CD4-positive, alpha-beta T cell treated with Interleukin-15 for 4 hours (primary cell): ENCODE data around the gene AHSG.
"Not testable (repeated sequence)": the region's sequence is repeated elsewhere in the genome, so short reads cannot be mapped to it uniquely, and the experiment has no call there.

Experiments used
- DNase-seq: peaks from one replicate; pipeline ENCODE4 v3.0.0-alpha.2; 2020; ENCODE audit warnings: low spot score

The AHSG gene, protein sequence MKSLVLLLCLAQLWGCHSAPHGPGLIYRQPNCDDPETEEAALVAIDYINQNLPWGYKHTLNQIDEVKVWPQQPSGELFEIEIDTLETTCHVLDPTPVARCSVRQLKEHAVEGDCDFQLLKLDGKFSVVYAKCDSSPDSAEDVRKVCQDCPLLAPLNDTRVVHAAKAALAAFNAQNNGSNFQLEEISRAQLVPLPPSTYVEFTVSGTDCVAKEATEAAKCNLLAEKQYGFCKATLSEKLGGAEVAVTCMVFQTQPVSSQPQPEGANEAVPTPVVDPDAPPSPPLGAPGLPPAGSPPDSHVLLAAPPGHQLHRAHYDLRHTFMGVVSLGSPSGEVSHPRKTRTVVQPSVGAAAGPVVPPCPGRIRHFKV

DNA sequence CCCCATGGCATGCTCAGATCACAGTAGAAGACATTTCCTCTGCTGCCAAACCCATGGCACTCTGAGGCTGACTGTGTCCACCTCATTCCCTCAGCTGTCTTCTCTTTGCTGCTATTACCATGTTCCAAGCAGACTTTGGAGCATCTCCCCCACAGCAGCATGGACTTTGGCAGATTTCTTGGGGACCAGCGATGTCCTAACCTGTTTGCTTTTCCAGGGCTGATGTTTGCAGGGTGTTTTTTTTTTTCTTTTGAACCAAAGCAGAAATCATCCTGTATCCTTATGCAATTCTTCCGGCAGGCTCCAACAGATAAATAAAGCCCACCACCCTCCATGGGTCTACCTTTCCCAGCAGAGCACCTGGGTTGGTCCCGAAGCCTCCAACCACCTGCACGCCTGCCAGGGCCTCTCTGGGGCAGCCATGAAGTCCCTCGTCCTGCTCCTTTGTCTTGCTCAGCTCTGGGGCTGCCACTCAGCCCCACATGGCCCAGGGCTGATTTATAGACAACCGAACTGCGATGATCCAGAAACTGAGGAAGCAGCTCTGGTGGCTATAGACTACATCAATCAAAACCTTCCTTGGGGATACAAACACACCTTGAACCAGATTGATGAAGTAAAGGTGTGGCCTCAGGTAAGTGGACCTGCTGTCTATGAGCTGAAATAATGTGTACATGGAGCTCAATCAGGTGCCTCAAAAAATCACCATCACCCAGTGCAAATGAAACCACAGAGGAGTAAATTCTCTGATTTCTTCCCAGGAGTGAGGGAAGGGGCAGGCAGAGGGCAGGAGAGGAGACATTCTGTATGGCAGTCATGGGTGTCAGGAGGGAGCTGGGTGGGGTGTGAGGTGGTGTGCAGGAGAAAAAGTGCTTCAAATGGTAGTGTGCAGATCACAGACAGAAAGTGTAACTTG lies at the start of gene AHSG:
AHSG (plus strand) TSS at position 340 of the 916 bp plus-strand sequence; CDS start at position 422, 82 bp downstream.
- no peak for DNase-seq

DNA sequence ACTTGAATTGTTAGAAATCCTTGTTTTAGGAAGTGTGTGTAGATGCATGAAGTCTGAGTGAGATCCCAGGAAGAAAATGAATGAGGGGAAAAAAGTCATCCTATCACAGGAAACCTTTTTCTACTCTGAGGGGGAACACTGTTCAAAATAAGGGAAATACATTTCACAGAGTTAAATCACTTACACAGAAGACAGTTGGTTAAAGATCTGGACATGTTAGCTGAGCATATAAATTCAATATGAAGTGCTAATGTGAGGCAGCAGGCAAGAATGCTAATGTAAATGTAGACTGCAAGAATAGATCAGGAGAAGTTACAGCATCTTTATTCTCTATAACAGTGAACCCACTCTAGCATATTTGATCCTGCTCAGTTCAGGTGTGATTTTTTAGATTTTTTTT lies 48.3 kb upstream of the AHSG start:
- DNase-seq: no peak

GRCh38 chr3:186566772-186567071 lies 46.1 kb upstream of the AHSG start:
- DNase-seq: no peak

GRCh38 chr3:186567072-186567921 lies 45.6 kb upstream of the AHSG start, which contains the start of gene TBCCD1:
Gene TBCCD1 (minus strand): TSS chr3:186567339. CDS start chr3:186564329, 3,010 bp downstream.
- DNase-seq: peak; percentile 97

DNA sequence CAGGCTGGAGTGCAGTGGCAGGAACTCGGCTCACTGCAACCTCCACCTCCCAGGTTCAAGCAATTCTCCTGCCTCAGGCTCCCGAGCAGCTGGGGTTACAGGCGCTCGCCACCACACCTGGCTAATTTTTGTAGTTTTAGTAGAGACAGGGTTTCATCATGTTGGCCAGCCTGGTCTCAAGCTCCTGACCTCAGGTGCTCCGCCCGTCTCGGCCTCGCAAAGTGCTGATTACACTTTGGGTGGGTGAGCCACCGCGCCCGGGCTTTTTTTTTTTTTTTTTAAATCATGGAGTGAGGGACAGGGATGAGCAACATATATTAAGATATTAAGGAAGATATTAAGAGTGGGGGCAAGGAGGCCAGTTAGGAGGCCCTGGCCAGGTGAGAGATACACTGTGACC lies 43.5 kb upstream of the AHSG start:
- not testable (repeated sequence) for DNase-seq

- DNase-seq: no peak
These were observed 43.1 kb upstream of the AHSG start for GRCh38 chr3:186569779-186570095.

GRCh38 chr3:186570096-186570940 lies 42.5 kb upstream of the AHSG start, which contains the start of gene DNAJB11:
Gene DNAJB11 (plus strand): TSS chr3:186570720. CDS start chr3:186570898, 178 bp downstream.
- DNase-seq: peak; percentile 99

- no peak for DNase-seq
These were observed 41.8 kb upstream of the AHSG start for GRCh38 chr3:186570941-186571643.

DNA sequence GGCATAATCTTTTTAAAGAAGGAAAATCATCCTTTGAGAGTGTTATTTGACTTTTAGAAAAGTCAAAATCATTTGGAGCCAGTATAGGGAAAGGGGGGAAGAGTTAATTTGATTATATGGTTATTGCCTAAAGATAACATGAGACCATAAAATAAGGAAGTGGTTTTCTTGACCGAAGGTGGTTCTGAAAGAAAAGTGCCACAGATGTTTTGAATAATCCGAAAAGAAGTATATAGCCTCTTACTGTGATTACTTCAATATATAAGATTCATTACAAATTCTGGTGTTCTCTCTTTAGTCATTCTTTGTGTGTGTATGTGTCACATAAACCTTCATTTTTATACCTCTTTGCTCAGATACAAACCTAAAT lies 41.2 kb upstream of the AHSG start:
- DNase-seq: no peak

DNA sequence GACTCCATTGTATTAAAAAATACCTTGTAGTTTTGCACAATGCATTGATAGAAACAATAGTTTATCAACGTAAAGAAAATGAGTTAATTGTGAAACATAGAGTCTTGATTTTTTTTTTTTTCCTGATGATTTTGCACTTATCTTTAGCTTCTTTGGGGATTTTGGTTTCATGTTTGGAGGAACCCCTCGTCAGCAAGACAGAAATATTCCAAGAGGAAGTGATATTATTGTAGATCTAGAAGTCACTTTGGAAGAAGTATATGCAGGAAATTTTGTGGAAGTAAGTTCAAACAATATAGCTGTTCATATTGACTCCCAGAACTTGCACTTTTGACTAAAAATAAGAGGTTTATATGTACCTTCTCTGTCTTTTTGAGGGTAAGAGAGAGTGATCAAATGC lies 35.3 kb upstream of the AHSG start:
- DNase-seq: no peak

GRCh38 chr3:186580785-186581184 lies 32.1 kb upstream of the AHSG start:
- no peak for DNase-seq

- DNase-seq: no peak
These were observed 30.3 kb upstream of the AHSG start for GRCh38 chr3:186582541-186582940.

DNA sequence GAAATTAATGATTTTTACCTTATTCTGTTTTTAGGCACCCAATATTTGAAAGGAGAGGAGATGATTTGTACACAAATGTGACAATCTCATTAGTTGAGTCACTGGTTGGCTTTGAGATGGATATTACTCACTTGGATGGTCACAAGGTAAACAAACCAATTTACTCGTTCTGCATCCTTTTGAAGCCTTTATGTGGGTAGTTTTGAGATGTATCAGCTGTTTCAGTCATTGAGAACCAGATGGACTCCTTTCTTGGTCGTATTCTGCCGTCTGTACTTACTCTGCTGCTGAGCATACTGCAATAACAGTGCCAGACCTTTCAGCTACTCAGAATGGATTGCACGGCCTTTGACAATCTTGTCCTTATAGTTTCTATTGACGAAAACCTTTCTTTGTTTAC lies 29.0 kb upstream of the AHSG start:
- no peak for DNase-seq

DNA sequence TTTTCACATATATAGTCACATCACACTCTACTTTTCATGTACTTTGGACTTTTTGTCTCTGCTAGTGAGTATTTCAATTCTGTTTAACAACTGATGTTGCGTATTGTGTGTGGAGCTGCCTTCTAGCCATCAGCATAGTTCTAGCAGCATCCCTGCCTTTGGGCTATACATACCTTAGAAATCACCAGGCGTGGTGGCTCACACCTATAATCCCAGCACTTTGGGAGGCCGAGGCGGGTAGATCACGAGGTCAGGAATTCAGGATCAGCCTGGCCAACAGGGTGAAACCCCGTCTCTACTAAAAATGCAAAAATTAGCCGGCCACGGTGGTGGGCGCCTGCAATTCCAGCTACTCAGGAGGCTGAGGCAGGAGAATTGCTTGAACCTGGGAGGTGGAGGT lies 26.6 kb upstream of the AHSG start:
- not testable (repeated sequence) for DNase-seq

GRCh38 chr3:186587183-186587582 lies 25.7 kb upstream of the AHSG start:
- no peak for DNase-seq

DNA sequence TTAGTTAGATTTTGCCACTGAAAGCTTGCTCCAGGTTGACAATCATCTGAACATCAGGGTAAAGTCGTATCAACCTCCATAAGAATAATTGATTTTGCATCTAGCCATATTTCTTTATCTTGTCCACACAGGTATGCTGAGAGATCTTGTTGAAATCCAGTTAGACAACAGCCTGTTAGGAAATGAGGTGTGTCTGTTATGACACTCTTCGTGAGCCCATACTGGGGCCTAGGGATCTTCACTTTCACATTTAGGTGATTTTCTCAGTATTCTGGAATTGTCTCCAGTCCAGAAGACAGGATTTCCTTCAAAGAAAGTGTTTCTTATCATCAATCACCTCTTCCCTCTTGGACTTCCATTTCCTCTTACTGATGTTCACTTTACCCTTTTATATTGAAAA lies 24.2 kb upstream of the AHSG start:
- DNase-seq: no peak

- DNase-seq: no peak
These were observed 23.7 kb upstream of the AHSG start for GRCh38 chr3:186589121-186589520.

- peak; percentile 47 for DNase-seq
These were observed 22.8 kb upstream of the AHSG start for GRCh38 chr3:186589856-186590579.

- no peak for DNase-seq
These were observed 22.1 kb upstream of the AHSG start for GRCh38 chr3:186590580-186591295.
